H1 (cell line): ENCODE results near the gene SPATA31C2.
"Not testable (repeated sequence)": the region's sequence is repeated elsewhere in the genome, so short reads cannot be mapped to it uniquely, and the experiment has no call there.

Experiments used
- EP300 ChIP-seq, 2 experiments: IDR thresholded peaks; 1 replicate in 1 of 2; 2 replicates in 1 of 2; pipeline ENCODE4 v1.6.1; 2011 to 2012; ENCODE audit warnings: low read depth in 2 of 2, low read length in 2 of 2, mild to moderate bottlenecking in 2 of 2, borderline replicate concordance in 1 of 2, inconsistent platforms in 1 of 2, moderate library complexity in 1 of 2
- POLR2A ChIP-seq, 2 experiments: IDR thresholded peaks; 1 replicate in 1 of 2; 2 replicates in 1 of 2; pipeline ENCODE4 v1.6.1; 2011; ENCODE audit warnings: low read depth in 2 of 2, low read length in 2 of 2, mild to moderate bottlenecking in 2 of 2; ENCODE audit errors: control extremely low read depth in 1 of 2
- TF ChIP-seq, protein P1 (sequence below), 3 experiments: IDR thresholded peaks; 1 replicate in 2 of 3; 2 replicates in 1 of 3; pipeline versions ENCODE4 v1.5.1 to v1.6.1; 2011; ENCODE audit warnings: low read length in 3 of 3, mild to moderate bottlenecking in 3 of 3, inconsistent platforms in 2 of 3, low read depth in 1 of 3, moderate library complexity in 1 of 3; ENCODE audit not compliant: insufficient read depth in 1 of 3; ENCODE audit errors: control extremely low read depth in 1 of 3

DNA sequence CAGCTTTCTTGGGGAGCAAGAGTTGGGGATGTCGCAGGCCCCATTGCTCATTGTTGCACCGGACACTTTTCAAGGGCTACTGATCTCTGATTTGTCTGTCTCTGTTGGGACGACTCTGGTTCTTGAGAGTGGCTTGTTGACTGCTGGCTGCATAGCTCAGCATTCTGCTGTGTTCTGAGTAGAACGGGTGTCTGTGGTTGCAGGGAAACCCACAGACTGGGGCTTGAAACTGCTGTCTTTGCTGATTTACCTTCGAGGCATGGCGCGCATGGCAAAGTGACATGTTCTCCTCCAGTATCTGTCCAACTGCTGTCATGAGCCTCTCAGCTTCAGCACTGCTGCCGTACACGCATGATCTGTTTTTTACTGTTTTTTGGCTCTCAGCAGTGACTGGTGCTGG lies 8.7 kb downstream of the SPATA31C2 start:
- not testable (repeated sequence) for TF ChIP-seq EP300 (IDR thresholded peaks at IDR 0.05; ENCODE audit: borderline replicate concordance in 1 of 2, low read depth in 2 of 2, low read length in 2 of 2); POLR2A (IDR thresholded peaks at IDR 0.05; ENCODE audit: control extremely low read depth in 1 of 2, low read depth in 2 of 2, low read length in 2 of 2)
- TF ChIP-seq, protein P1, sequence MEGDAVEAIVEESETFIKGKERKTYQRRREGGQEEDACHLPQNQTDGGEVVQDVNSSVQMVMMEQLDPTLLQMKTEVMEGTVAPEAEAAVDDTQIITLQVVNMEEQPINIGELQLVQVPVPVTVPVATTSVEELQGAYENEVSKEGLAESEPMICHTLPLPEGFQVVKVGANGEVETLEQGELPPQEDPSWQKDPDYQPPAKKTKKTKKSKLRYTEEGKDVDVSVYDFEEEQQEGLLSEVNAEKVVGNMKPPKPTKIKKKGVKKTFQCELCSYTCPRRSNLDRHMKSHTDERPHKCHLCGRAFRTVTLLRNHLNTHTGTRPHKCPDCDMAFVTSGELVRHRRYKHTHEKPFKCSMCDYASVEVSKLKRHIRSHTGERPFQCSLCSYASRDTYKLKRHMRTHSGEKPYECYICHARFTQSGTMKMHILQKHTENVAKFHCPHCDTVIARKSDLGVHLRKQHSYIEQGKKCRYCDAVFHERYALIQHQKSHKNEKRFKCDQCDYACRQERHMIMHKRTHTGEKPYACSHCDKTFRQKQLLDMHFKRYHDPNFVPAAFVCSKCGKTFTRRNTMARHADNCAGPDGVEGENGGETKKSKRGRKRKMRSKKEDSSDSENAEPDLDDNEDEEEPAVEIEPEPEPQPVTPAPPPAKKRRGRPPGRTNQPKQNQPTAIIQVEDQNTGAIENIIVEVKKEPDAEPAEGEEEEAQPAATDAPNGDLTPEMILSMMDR (IDR thresholded peaks at IDR 0.05; ENCODE audit: control extremely low read depth in 1 of 3, insufficient read depth in 1 of 3, low read depth in 1 of 3, low read length in 3 of 3), result not testable (repeated sequence)
